HCT116 (cell line): Measurements from ENCODE around the gene MAU2.

Experiments
- CEBPB ChIP-seq: IDR thresholded peaks from 2 replicates; pipeline ENCODE4 v1.6.1; 2012; ENCODE audit warnings: low read depth
- EGR1 ChIP-seq: IDR thresholded peaks from 2 replicates; pipeline ENCODE4 v1.6.1; 2012; ENCODE audit warnings: low read depth
- EZH2 ChIP-seq: fragments of 200-600 bp; sonication (generic); IDR thresholded peaks from 2 replicates; pipeline ENCODE4 v1.6.1; 2017; ENCODE audit warnings: antibody characterized with exemption, mixed run types
- POLR2A ChIP-seq: IDR thresholded peaks from 2 replicates; pipeline ENCODE4 v1.7.0; 2011; ENCODE audit warnings: borderline replicate concordance; ENCODE audit not compliant: insufficient read depth, insufficient read length; ENCODE audit errors: extremely low read depth
- POLR2AphosphoS5 ChIP-seq: IDR thresholded peaks from 2 replicates; pipeline ENCODE4 v1.6.1; 2011; ENCODE audit warnings: mild to moderate bottlenecking, low read depth, low read length, moderate library complexity
- TF ChIP-seq, protein P1 (sequence below), 3 experiments: fragments of 200-600 bp in 1 of 3; sonication (generic) in 1 of 3; IDR thresholded peaks in 2 of 3; conservative IDR thresholded peaks in 1 of 3; 2 replicates each; pipeline ENCODE4 v1.5.1; 2012 to 2017; ENCODE audit warnings: low read depth in 2 of 3, low read length in 2 of 3, antibody characterized with exemption in 1 of 3, borderline replicate concordance in 1 of 3, control low read depth in 1 of 3, mild to moderate bottlenecking in 1 of 3, mixed read lengths in 1 of 3, mixed run types in 1 of 3, moderate library complexity in 1 of 3; ENCODE audit not compliant: insufficient read depth in 1 of 3
- TF ChIP-seq, protein P2 (sequence below): IDR thresholded peaks from 2 replicates; pipeline ENCODE4 v1.6.1; 2012
- TF ChIP-seq, protein P3 (sequence below): IDR thresholded peaks from 2 replicates; pipeline ENCODE4 v1.6.1; 2012

DNA sequence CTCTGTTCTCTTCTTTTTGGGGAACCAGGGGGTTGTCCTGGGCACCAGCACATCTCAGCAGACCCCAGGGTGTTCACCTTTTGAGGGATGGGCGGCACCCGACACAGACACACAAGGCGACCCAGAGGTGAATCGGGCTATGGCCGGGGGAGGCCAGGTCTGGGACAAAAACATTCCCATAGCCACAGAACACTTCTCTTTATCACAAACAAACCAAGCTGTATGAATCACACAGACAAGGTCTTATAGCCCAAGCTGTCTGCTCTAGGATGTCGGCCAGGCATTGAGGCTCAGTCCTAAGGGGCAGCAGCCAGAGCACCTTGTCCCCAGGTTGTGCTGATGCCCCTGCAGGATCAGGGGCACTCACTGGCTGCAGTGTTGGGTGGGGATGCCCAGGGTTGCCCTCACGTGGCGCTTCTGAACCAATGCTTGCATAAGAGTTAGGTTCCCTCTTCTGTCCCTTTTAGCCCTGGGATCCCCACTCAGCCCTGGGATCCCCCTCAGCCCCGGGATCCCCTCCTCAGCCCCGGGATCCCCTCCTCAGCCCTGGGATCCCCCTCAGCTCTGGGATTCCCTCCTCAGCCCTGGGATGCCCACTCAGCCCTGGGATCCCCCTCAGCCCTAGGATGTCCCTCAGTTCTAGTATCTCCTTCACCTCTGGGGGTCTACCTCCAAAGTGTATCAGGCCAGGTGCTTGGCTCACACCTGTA lies 26.9 kb downstream of the MAU2 start:
- TF ChIP-seq, protein P1, sequence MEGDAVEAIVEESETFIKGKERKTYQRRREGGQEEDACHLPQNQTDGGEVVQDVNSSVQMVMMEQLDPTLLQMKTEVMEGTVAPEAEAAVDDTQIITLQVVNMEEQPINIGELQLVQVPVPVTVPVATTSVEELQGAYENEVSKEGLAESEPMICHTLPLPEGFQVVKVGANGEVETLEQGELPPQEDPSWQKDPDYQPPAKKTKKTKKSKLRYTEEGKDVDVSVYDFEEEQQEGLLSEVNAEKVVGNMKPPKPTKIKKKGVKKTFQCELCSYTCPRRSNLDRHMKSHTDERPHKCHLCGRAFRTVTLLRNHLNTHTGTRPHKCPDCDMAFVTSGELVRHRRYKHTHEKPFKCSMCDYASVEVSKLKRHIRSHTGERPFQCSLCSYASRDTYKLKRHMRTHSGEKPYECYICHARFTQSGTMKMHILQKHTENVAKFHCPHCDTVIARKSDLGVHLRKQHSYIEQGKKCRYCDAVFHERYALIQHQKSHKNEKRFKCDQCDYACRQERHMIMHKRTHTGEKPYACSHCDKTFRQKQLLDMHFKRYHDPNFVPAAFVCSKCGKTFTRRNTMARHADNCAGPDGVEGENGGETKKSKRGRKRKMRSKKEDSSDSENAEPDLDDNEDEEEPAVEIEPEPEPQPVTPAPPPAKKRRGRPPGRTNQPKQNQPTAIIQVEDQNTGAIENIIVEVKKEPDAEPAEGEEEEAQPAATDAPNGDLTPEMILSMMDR (IDR thresholded peaks at IDR 0.05 in 2 of 3, conservative IDR thresholded peaks at IDR 0.05 in 1 of 3; ENCODE audit: borderline replicate concordance in 1 of 3, insufficient read depth in 1 of 3, low read depth in 2 of 3, low read length in 2 of 3), result no peak
- TF ChIP-seq, protein P2, sequence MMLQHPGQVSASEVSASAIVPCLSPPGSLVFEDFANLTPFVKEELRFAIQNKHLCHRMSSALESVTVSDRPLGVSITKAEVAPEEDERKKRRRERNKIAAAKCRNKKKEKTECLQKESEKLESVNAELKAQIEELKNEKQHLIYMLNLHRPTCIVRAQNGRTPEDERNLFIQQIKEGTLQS, result no peak
- TF ChIP-seq EZH2, result no peak
- TF ChIP-seq POLR2AphosphoS5, result no peak
- TF ChIP-seq POLR2A, result no peak
- no peak for TF ChIP-seq CEBPB
- TF ChIP-seq, protein P3, sequence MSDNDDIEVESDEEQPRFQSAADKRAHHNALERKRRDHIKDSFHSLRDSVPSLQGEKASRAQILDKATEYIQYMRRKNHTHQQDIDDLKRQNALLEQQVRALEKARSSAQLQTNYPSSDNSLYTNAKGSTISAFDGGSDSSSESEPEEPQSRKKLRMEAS, result no peak
- TF ChIP-seq EGR1, result no peak
